HAP-1 (cell line): ENCODE results near the gene SERPINB5.
A peak's percentile ranks its signal among the peaks of the same experiment; 100 is the strongest.

Source experiments
- DNase-seq, 2 experiments: peaks; one replicate each; pipeline ENCODE4 v3.0.0-alpha.2; 2016 to 2020; ENCODE audit warnings: low spot score in 2 of 2
- H3K27me3 ChIP-seq: fragments of 250-450 bp; sonication (Bioruptor Pico); 2 replicates; pipeline ENCODE4 v1.5.1; 2020; ENCODE audit warnings: low read depth, mild to moderate bottlenecking, moderate library complexity
- H3K36me3 ChIP-seq: fragments of 250-450 bp; sonication (Bioruptor Pico); replicated peaks from 2 replicates; pipeline ENCODE4 v1.5.1; 2020; ENCODE audit warnings: mild to moderate bottlenecking
- H3K4me1 ChIP-seq: fragments of 250-450 bp; sonication (Bioruptor Pico); 2 replicates; pipeline ENCODE4 v1.5.1; 2020; ENCODE audit warnings: mild to moderate bottlenecking
- H3K4me3 ChIP-seq: fragments of 250-450 bp; sonication (Bioruptor Pico); 2 replicates; pipeline ENCODE4 v1.5.1; 2020; ENCODE audit warnings: mild to moderate bottlenecking, moderate library complexity
- H3K9me3 ChIP-seq: fragments of 250-450 bp; sonication (Bioruptor Pico); 2 replicates; pipeline ENCODE4 v1.5.1; 2020; ENCODE audit warnings: mild to moderate bottlenecking, moderate library complexity
- in situ Hi-C: fragments of 300-500 bp; cut with MboI; formaldehyde crosslinking; loops from 3 replicates; pipeline ENCODE4 v1.14.3; 2020; ENCODE audit warnings: low sequenced_read_pairs, inconsistent platforms, mixed read lengths

Gene SERPINB5, protein sequence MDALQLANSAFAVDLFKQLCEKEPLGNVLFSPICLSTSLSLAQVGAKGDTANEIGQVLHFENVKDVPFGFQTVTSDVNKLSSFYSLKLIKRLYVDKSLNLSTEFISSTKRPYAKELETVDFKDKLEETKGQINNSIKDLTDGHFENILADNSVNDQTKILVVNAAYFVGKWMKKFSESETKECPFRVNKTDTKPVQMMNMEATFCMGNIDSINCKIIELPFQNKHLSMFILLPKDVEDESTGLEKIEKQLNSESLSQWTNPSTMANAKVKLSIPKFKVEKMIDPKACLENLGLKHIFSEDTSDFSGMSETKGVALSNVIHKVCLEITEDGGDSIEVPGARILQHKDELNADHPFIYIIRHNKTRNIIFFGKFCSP

DNA sequence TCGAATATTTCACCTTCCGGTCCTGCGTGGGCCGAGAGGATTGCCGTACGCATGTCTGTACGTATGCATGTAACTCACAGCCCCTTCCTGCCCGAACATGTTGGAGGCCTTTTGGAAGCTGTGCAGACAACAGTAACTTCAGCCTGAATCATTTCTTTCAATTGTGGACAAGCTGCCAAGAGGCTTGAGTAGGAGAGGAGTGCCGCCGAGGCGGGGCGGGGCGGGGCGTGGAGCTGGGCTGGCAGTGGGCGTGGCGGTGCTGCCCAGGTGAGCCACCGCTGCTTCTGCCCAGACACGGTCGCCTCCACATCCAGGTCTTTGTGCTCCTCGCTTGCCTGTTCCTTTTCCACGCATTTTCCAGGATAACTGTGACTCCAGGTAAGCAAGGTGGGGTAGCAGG is at the start of gene SERPINB5:
SERPINB5 (plus strand) TSS at position 291 of the 400 bp plus-strand sequence. CDS start 7,471 bp downstream, outside the sequence.
- H3K9me3 ChIP-seq: no peaks in the 10 kb centered on the region
- no peak within 1 kb of the TSS for H3K4me3 ChIP-seq
- in situ Hi-C loops: no loop called here
- no peaks in the 10 kb centered on the region for H3K36me3 ChIP-seq
- H3K4me1 ChIP-seq: no peaks in the 10 kb centered on the region
- H3K27me3 ChIP-seq: no peaks in the 10 kb centered on the region
- DNase-seq: no peak

DNA sequence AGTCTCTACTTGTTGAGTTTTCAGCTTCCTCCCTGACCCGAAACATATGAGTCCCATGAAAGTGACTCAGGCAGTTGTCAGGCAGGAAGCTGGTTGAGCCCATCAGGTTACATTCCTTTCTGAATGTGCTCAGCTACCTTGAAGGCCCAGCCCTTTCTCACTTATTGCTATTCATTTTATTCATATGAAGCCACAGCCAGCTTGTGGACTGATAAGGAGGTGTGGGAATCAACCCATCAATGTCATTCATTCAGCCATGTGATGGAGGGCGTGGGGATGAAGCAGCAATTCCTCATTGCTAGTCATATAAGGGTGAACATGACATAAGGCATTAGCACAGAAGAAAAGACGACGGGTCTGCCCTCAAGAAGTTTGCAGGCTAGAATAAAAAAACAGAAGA is 49.2 kb upstream of the SERPINB5 start:
- H3K36me3 ChIP-seq: no peaks in the 10 kb centered on the region
- H3K4me1 ChIP-seq: no peaks in the 10 kb centered on the region
- in situ Hi-C loops: no loop called here
- no peak overlapping the region for H3K4me3 ChIP-seq
- H3K9me3 ChIP-seq: no peaks in the 10 kb centered on the region
- H3K27me3 ChIP-seq: peaks cover 3% of the 10 kb centered on the region; the same call in 1 of the 2 replicates
- DNase-seq: no peak

DNA sequence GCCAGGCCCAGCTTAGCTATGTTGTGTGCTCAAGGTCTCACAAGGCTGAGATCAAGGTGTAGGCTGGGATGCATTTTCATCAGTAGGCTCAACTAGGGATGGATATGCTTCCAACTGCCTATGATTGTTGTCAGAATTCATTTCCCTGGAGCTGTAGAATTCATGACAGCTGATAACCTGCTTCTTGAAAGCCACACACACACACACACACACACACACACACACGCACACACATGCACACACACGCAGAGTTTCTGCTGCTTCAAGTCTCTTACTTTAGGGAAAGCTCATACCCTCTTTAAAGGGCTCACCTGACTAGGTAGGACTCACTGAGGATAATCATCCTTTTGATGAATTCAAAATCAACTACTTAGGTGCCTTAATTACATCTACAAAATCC is 46.2 kb upstream of the SERPINB5 start:
- no peaks in the 10 kb centered on the region for H3K4me1 ChIP-seq
- H3K9me3 ChIP-seq: no peaks in the 10 kb centered on the region
- no peaks in the 10 kb centered on the region for H3K36me3 ChIP-seq
- in situ Hi-C loops: loop anchor here (10.0 kb wide), 2 partner anchors 86 to 416 kb away; no protein-coding TSS in a partner anchor
- H3K27me3 ChIP-seq: peaks cover 5% of the 10 kb centered on the region
- no peak for DNase-seq
- H3K4me3 ChIP-seq: no peak overlapping the region

DNA sequence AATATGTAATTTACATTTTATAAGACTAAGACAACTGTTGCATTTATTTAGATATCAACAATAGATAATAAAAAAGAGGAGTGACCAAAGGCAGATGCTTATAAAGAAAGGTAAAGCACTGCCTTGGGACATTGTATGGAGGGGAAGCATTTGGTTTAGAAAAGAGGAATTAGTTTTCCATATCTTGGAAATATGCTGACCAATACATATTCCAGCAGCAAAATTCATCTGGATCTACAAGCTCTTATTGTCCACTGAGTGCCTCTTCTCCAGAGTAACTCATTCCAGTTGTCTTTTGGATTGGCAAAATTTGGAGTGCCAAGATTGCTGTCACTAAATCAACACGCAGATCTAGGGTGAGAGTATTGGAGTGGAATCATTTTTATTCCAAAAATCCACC is 45.6 kb upstream of the SERPINB5 start:
- H3K4me3 ChIP-seq: no peak overlapping the region
- in situ Hi-C loops: loop anchor here (10.0 kb wide), 2 partner anchors 86 to 416 kb away; no protein-coding TSS in a partner anchor

DNA sequence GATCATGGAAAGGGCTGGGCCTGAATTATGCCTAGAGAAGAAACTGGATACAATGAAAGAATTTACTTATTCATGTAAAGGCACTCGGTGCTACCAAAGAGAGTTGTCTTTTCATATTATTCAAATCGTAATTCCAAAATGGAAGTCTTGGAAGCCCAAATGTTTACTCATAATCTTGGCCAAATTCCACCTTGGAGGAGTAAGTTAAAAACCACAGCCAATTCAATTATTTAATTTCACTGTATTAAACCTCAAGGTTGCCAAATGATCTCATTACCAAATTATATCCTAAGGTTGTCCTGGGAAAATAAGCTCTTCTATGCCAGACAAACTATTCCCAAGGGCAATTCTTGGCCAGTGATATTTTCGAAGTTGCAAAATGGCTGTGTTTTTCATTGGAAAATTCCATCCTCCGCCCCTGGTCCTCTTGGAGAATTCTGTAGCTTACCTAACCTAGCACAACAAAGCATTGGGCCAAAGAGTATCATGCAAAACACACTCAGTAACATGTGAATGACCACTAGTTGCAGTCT is 43.4 kb upstream of the SERPINB5 start:
- Histone ChIP-seq H3K4me1 (no peaks in the 10 kb centered on the region), H3K4me3 (no peak overlapping the region), H3K27me3 (peaks cover 7% of the 10 kb centered on the region), H3K9me3 (no peaks in the 10 kb centered on the region), H3K36me3 (no peaks in the 10 kb centered on the region)
- in situ Hi-C loops: loop anchor here (10.0 kb wide), 2 partner anchors 89 to 419 kb away; no protein-coding TSS in a partner anchor
- DNase-seq: no peak

More for the DNA sequence above, 45.6 kb upstream of the SERPINB5 start:
- no peaks in the 10 kb centered on the region for H3K4me1 ChIP-seq
- H3K36me3 ChIP-seq: no peaks in the 10 kb centered on the region
- peaks cover 7% of the 10 kb centered on the region for H3K27me3 ChIP-seq
- DNase-seq: no peak
- H3K9me3 ChIP-seq: no peaks in the 10 kb centered on the region

DNA sequence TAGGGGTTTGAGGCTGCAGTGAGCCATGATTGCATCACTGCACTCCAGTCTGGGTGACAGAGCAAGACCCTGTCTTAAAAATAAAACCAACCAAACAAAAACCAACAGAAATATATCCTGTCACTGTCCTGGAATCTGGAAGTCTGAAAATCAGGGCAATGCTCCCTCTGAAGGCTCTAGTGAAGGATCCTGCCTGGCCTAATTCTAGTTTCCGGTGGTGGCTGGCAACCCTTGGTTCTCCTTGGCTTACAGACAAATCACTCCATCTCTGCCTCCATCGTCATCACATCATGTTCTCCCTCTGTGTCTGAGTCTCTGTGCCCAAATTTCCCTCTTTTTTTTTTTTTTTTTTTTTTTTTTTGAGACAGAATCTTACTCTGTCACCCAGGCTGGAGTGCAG is 38.6 kb upstream of the SERPINB5 start:
- Histone ChIP-seq H3K9me3 (no peaks in the 10 kb centered on the region), H3K4me1 (no peaks in the 10 kb centered on the region), H3K4me3 (no peak overlapping the region), H3K36me3 (no peaks in the 10 kb centered on the region), H3K27me3 (peaks cover 5% of the 10 kb centered on the region; the same call in 1 of the 2 replicates)
- in situ Hi-C loops: loop anchor here (10.0 kb wide), 2 partner anchors 93 to 423 kb away; no protein-coding TSS in a partner anchor
- DNase-seq: no peak

DNA sequence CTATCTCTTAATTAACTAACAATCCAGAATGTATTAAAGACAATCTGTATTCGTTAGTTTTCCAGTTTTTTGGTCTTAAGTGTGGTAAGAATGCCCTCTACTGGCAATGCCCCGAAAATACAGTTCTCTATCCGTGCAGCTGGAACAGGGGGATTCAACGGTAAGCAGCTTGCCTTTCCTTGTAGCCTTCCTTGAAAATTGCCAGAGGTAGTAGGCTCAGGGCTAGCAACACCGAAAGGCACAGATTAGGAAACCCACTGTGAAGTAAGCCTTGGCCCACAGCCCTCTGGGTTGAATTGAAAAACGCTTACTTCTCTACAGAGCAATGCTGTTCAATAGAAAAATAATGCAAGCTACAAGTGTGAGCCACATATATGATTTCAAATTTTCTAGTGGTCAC is 37.4 kb upstream of the SERPINB5 start:
- peak; percentile 53 to 63 for DNase-seq
- H3K27me3 ChIP-seq: peaks cover 2% of the 10 kb centered on the region; the same call in 1 of the 2 replicates
- no peaks in the 10 kb centered on the region for H3K36me3 ChIP-seq
- in situ Hi-C loops: loop anchor here (10.0 kb wide), 2 partner anchors 95 to 425 kb away; no protein-coding TSS in a partner anchor
- no peaks in the 10 kb centered on the region for H3K9me3 ChIP-seq
- no peaks in the 10 kb centered on the region for H3K4me1 ChIP-seq
- no peak overlapping the region for H3K4me3 ChIP-seq

DNA sequence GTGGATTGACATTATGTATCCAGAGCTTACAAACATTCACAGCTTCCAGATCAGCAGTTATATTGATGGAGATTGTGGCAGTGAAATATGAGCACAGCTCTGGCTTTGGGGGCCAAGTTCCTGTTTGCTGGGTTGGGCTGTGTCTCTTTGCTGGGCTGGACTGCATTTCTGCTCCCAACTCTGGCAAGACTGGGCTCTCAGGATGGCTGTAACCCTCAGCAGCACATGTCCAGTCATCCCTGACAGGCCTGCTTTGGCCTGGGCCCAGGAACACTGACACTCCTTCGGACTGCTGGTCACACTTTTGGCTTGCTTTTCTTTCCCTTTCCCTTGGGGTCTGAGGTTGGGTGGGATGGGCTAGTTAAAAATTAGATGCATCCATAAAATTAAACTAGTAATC is 36.5 kb upstream of the SERPINB5 start:
- no peak for DNase-seq
- no peak overlapping the region for H3K4me3 ChIP-seq
- no peaks in the 10 kb centered on the region for H3K9me3 ChIP-seq
- in situ Hi-C loops: no loop called here
- peaks cover 2% of the 10 kb centered on the region; the same call in 1 of the 2 replicates for H3K27me3 ChIP-seq
- no peaks in the 10 kb centered on the region for H3K36me3 ChIP-seq
- no peaks in the 10 kb centered on the region for H3K4me1 ChIP-seq

DNA sequence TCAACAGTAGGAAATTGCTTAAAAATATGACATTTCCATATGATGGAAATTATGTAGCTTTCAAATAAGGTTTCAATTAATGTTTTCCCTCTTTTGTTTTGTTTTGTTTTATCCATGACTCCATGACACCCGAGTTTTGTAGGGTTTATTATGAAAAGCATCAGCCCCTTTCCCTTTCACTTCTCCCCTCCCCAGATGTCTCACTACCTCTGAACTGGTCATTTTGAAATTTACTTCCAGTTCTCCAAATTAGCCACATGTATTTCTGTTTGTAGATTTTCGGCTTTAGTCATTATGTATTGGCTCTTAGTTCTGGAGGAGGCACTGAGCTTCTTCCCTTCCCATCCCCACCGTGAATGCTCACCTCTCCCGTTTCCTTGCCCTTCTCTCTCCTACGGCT is 35.9 kb upstream of the SERPINB5 start:
- in situ Hi-C loops: no loop called here
- no peaks in the 10 kb centered on the region for H3K9me3 ChIP-seq
- no peak for DNase-seq
- 0 out of 2 replicates have a peak, but pooled peaks cover 2% of the 10 kb centered on the region for H3K27me3 ChIP-seq
- no peaks in the 10 kb centered on the region for H3K36me3 ChIP-seq
- H3K4me3 ChIP-seq: no peak overlapping the region
- no peaks in the 10 kb centered on the region for H3K4me1 ChIP-seq

DNA sequence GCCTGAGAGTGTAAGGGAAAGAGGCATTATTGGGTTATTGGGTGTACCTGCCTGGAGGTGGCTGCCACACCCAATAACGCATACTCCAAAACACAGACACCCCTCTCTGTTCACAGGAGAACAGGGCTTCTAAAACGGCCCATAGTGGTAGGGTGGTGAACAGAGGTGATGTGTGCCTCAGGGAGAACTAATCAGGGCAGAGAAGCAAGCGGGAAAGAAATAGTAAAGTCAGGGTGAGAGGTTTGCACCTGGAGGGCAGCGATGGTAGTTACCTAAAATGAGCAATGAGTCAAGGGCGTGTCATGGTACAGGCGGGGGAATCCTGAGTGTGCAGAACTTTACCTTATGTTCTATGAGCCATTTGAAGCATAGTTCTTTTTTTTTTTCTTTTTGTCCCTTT is 32.9 kb upstream of the SERPINB5 start:
- H3K4me1 ChIP-seq: no peaks in the 10 kb centered on the region
- no peaks in the 10 kb centered on the region for H3K36me3 ChIP-seq
- no peaks in the 10 kb centered on the region for H3K9me3 ChIP-seq
- in situ Hi-C loops: no loop called here
- H3K4me3 ChIP-seq: no peak overlapping the region
- H3K27me3 ChIP-seq: no peaks in the 10 kb centered on the region
- no peak for DNase-seq

DNA sequence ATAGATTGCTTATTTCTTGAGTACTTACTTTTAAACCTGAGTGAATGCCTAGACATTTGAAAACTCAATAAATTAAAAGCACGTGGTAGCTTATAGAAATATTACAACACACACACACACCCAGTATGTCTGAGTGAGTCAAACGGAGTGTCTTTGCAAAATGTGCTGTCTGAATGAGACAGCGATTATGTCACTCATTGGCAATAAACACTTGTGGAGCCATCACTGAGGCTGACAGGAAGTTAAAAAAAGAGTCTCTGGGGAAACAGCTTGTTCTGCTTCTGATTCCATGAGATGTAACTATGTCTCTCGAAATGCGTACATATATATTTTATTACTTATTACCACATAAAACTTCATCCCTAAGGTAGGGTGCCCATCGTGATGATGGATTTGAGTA is 32.2 kb upstream of the SERPINB5 start:
- DNase-seq: no peak
- Histone ChIP-seq H3K4me1 (no peaks in the 10 kb centered on the region), H3K9me3 (no peaks in the 10 kb centered on the region), H3K36me3 (no peaks in the 10 kb centered on the region), H3K4me3 (no peak overlapping the region), H3K27me3 (no peaks in the 10 kb centered on the region)
- in situ Hi-C loops: no loop called here

DNA sequence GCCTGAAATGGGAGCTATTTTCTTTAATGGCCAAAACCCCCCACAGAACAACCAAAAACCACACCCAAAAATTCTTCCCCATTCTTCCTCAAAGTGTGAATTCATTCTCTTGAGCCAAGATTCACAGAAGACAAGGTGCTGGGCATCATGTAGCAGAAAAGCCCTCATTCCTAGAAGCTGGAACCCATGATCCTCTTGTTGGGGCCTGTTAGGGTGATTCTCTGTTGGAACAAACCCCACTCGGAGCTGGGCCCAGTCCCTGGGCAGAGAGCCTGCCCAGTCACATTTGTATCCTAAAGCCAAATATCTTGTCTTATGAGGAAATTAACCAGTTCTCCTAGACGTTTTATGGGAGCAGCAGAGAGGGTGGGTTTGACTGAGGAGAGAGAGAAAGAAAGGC is 31.7 kb upstream of the SERPINB5 start:
- Histone ChIP-seq H3K9me3 (no peaks in the 10 kb centered on the region), H3K4me3 (no peak overlapping the region), H3K36me3 (no peaks in the 10 kb centered on the region), H3K4me1 (no peaks in the 10 kb centered on the region), H3K27me3 (no peaks in the 10 kb centered on the region)
- in situ Hi-C loops: no loop called here
- DNase-seq: no peak

DNA sequence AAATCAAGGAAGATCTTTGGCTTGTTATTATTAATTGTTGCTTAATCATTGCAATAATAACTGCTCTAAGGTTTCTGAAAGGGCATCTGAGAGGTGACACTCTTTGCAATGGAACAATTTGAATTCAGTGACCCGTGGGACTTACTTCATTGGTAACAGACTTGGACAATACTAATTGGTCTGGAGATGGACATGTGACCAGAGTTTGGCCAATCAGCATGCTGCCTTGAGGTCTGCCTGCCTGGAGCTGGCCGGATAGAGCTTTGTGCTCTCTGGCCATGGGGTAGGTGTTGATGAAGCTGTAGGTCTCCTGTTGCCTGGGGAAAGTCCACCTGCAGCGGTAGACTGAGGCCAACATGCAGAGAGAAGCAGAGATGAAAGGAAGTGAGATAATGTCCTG is 30.5 kb upstream of the SERPINB5 start:
- Histone ChIP-seq H3K4me1 (no peaks in the 10 kb centered on the region), H3K4me3 (no peak overlapping the region), H3K27me3 (no peaks in the 10 kb centered on the region), H3K36me3 (no peaks in the 10 kb centered on the region), H3K9me3 (no peaks in the 10 kb centered on the region)
- in situ Hi-C loops: no loop called here
- DNase-seq: no peak

DNA sequence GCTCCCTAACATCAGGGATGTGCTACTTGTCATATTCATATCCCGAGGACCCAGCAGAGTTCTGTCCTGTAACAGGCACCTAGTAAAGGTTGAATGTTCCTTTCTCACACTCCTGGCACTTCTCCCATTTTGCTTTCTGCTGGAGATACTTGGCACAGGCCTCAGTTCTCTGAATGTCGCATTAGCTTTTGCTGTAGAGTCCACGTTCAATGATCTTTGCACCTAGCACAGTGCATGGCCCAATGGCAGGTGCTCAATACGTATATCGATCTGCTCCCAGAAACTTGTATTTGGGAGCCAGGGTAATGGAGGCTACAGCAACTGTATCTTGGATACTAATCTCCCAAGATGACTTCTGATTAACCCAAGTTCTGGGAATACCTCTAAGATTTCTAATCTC is 29.7 kb upstream of the SERPINB5 start:
- H3K36me3 ChIP-seq: no peaks in the 10 kb centered on the region
- no peak for DNase-seq
- no peaks in the 10 kb centered on the region for H3K27me3 ChIP-seq
- in situ Hi-C loops: no loop called here
- H3K9me3 ChIP-seq: no peaks in the 10 kb centered on the region
- H3K4me3 ChIP-seq: no peak overlapping the region
- H3K4me1 ChIP-seq: no peaks in the 10 kb centered on the region
